AG09319 (cell line): Measurements from ENCODE around the gene C6orf163.

ENCODE experiments used
- DNase-seq: peaks from one replicate; pipeline ENCODE4 v3.0.0-alpha.2; 2010; ENCODE audit warnings: low read depth; ENCODE audit errors: extremely low read depth
- TF ChIP-seq, protein P1 (sequence below): IDR thresholded peaks from 2 replicates; pipeline ENCODE4 v1.5.1; 2011; ENCODE audit warnings: low read depth, mild to moderate bottlenecking, inconsistent platforms, low read length, moderate library complexity

C6orf163 gene

DNA sequence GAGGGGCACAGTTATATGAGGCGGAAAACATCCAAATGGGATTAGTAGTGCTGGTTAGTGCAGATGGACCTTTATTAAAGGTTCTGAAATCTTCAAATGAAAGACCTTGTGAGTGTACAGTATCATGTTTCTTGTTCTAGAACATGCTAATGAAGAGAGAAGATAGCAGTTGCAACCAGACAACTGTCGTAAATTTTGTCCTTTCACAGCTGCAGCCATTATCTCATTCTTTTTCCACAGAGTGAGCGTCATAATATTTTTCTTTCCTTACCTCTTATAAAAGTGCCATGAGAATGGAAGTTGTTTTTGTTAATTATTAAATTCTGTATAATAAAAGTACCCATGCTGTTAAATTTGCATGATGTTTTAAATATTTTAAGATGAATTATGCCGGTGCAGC, 4.4 kb upstream of the C6orf163 start:
- TF ChIP-seq, protein P1, sequence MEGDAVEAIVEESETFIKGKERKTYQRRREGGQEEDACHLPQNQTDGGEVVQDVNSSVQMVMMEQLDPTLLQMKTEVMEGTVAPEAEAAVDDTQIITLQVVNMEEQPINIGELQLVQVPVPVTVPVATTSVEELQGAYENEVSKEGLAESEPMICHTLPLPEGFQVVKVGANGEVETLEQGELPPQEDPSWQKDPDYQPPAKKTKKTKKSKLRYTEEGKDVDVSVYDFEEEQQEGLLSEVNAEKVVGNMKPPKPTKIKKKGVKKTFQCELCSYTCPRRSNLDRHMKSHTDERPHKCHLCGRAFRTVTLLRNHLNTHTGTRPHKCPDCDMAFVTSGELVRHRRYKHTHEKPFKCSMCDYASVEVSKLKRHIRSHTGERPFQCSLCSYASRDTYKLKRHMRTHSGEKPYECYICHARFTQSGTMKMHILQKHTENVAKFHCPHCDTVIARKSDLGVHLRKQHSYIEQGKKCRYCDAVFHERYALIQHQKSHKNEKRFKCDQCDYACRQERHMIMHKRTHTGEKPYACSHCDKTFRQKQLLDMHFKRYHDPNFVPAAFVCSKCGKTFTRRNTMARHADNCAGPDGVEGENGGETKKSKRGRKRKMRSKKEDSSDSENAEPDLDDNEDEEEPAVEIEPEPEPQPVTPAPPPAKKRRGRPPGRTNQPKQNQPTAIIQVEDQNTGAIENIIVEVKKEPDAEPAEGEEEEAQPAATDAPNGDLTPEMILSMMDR, result no peak
- no peak for DNase-seq

DNA sequence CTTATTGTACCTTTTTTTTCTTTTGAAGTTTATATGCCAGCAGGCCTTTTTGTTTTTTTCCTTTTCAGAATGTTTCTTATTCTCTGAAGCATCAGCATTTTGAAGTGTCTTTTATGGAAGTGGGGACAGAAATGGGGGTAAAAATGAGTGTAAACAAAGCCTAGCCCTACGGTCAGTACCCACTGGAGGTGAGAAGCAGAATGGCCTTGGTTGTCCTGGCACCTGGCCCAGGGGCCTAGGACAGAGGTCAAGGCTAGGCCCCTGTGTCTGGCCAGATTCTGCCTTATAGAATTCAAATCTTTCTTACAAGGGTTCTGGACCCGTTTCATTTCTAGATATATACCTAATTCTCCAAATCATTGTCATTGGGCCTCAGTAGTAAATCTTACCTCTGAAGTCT, 3.5 kb upstream of the C6orf163 start:
- DNase-seq, result no peak
- TF ChIP-seq, protein P1, result no peak

DNA sequence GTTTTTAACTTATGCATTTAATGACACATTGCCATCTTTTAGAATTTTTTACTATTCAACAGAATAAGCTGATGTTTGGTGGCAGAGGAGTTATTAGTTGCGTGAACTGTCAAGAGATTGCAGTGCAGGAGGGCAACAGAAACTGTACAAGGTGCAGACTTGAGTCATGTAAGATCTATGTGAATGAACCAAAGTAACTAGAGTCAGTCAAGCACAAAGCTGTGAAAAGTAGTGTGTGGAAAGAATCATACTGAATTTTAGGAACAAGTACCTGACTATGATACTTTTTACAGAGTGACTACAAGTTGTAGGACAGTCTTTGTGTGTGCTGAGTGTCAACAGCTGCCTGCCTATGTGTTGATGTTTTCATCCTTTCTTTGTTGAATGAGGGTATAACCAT, 2.7 kb upstream of the C6orf163 start:
- TF ChIP-seq, protein P1, result no peak
- DNase-seq, result no peak

DNA sequence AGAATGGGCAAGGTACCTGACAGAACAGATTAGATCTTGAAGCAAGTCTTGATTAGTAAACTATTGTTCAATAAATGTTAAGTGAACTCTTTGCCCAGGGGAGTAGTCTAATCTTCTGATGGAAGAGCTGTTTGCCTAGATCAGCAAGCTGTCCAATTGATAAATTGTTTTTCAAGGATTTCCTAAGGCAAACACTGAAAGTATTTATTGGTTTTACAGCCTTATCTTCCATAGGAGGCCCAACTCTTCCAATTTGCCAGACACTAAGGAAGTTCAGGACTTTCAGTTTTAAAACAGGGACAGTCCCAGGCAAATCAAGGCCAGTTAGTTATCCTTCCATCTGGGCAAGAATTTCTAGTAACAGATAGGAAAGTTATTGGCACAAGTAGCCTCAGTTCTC, 1.8 kb upstream of the C6orf163 start:
- DNase-seq, result no peak
- TF ChIP-seq, protein P1, result no peak

DNA sequence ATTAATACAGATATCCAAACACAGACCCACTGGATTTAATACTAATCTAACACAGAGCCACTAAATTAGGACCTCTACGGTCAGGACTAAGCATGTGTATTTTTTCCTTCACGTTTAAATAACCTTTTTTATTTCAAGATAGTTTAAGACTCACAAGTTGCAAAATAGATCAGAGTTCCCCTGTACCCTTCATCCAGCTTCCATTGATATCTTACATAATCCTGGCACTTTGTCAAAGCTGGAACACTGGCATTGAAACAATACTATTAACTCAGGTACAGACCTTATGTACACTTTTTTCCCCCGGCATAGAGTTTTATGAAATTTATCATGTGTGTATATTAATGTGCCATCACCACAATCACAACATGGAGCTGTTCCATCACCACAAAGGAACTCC, 2.1 kb downstream of the C6orf163 start:
- TF ChIP-seq, protein P1, result no peak
- no peak for DNase-seq

DNA sequence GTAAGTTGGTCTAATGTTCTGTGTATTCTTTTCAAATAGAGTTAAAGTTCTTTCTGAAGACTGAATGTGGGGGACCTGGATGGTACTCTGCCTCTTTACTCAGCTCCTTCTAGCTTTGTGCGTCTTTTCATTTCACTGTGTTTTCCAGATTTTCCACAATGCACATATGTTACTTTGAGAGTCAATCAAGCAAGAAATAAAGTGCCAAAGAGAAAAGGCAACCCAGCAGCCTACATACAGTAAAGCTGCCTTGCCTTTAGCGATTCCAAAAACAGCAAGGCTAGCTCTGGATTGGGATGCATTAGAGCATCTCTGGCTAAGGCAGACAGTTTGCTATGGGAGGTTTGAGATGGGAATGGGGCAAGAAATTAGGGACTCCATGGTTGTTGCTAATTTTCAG, 5.3 kb downstream of the C6orf163 start:
- no peak for DNase-seq
- TF ChIP-seq, protein P1, result no peak

DNA sequence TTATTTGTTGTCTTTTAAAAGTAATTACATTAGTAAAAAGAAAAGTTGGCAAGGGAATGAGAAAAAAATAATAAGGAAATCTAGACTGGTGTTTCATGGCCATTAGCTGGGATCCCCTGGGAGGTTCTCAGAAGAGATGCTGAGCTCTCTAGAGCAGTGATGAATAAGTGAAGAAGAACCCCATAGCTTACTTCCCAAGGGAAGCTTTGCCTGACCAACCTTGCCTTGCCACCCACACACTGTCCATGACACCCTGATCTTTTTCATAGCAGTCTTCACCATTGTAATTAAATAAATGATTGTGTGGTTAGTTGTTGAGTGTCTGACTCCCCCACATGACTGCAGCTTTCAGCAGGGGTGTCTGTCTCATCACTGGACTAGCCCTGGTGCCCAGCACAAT, 5.9 kb downstream of the C6orf163 start:
- TF ChIP-seq, protein P1, result no peak

More for the DNA sequence above, 5.9 kb downstream of the C6orf163 start:
- no peak for DNase-seq
